HG03378 (cell line): ENCODE measurements around the gene AP4S1.
"Not testable (repeated sequence)": the region's sequence is repeated elsewhere in the genome, so short reads cannot be mapped to it uniquely, and the experiment has no call there.

Source experiments
- ATAC-seq: cut with Tn5 transposase; IDR thresholded peaks from one replicate; pipeline ENCODE4 v1.9.1; 2021; ENCODE audit warnings: mild to moderate bottlenecking, moderate library complexity; ENCODE audit not compliant: unreplicated experiment

Gene AP4S1

DNA sequence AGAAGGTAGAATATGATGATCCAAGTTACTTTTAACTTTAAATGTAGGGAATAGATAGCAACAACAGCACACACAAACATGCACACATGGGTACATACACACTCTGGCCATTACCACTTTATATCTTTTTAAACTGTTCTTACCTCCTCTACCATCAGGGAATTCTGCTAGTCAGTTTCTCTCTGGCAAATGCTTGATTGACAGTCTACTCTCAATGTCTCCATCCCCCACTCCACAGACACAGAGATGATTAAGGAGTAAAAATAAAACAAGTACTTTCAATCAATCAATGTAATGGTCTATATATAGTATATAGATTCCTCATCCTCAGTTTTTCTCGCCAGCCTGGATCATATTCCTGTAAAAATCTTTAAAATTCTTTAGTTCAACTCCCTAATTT lies 16.9 kb downstream of the AP4S1 start:
- ATAC-seq: no peak

DNA sequence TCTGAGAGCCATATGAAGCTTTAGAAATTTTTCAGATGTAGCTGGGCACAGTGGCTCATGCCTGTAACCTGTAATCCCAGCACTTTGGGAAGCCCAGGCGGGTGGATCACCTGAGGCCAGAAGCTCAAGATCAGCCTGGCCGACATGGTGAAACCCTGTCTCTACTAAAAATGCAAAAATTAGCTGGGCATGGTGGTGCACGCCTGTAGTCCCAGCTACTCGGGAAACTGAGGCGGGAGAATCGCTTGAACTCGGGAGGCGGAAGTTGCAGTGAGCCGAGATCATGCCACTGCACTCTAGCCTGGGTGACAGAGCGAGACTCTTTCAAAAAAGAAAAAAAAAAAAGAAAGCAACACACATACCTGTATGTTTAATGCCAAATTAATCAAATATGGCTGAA lies 17.4 kb downstream of the AP4S1 start:
- ATAC-seq: not testable (repeated sequence)

DNA sequence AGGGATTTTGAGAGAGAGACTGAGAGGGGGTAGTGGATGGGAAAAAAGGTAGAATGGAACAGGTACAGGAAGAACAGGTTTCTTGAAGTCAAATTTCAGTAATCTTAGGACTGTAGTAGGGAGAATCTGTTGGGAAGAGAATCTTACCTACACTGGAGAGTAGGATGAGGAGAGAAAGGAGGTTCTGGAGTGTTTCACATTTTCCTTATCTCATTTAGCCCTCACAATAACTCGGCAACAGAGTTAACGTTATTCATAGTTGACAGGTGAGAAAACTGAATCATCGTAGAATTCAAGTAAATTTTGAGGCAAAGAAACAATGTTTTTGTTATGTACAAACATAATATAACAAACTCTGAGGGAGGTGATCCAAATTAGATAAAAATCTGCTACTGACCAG lies 17.9 kb downstream of the AP4S1 start:
- ATAC-seq: no peak

DNA sequence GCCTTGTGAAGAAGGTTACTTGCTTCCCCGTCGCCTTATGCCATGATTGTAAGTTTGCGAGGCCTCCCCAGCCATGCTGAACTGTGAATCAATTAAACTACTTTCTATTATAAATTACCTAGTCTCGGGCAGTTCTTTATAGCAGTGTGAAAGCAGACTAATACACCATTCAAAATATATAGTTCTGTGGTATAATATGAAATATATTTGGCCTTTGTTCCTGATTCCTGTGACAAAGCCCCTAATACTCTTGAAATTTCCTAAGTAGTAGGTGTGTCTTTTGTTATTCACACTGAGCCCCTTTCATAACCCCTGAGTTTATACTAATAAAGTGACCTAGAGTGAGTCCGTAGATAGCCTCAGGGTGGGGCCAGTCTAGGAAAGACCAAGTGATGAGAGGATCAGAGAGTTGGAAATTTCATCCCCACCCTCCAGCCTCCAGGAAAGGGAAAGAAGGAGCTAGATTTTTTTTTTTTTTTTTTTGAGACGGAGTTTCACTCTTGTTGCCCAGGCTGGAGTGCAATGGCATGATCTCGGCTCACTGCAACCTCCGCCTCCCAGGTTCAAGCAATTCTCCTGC lies 20.1 kb downstream of the AP4S1 start:
- no peak for ATAC-seq

DNA sequence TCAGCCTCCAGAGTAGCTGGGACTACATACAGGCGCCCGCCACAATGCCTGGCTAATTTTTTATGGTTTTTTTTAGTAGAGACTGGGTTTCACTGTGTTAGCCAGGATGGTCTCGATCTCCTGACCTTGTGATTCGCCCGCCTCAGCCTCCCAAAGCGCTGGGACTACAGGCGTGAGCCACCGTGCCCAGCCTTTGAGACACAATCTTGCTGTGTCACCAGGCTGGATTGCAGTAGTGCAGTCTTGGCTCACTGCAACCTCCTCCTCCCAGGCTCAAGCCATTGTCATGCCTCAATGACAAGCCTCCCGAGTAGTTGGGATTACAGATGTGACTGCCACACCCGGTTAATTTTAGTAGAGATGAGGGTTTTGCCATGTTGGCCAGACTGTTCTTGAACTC lies 22.1 kb downstream of the AP4S1 start:
- ATAC-seq: no peak

DNA sequence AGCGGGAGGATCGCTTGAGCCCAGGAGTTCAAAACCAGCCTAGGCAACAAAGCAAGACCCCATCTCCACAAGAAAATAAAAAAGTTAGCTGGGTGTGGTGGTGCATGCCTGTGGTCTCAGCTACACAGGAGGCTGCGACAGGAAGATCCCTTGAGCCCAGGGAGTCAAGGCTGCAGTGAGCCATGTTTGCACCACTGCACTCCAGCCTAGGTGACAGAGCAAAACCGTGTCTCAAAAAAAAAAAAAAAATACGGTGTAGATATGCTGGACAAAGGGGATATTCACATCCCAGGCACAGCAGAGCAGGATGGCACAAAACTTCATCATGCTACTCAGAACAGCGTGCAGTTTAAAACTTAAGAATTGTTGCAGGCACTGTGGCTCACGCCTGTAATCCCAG lies 25.6 kb downstream of the AP4S1 start:
- no peak for ATAC-seq

DNA sequence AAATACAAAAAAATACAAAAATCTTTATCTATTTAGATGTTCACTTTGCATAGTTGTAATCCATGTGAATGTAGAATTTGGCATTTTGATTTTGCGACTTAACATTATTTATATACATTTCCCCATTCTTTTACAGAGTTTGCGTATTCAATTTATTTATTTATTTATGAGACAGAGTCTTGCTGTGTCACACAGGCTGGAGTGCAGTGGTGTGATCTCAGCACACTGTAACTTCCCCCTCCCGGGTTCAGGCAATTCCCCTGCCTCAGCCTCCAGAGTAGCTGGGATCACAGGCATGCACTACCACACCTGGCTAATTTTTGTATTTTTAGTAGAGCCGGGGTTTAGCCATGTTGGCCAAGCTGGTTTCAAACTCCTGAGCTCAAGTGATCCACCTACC lies 26.1 kb downstream of the AP4S1 start:
- no peak for ATAC-seq

DNA sequence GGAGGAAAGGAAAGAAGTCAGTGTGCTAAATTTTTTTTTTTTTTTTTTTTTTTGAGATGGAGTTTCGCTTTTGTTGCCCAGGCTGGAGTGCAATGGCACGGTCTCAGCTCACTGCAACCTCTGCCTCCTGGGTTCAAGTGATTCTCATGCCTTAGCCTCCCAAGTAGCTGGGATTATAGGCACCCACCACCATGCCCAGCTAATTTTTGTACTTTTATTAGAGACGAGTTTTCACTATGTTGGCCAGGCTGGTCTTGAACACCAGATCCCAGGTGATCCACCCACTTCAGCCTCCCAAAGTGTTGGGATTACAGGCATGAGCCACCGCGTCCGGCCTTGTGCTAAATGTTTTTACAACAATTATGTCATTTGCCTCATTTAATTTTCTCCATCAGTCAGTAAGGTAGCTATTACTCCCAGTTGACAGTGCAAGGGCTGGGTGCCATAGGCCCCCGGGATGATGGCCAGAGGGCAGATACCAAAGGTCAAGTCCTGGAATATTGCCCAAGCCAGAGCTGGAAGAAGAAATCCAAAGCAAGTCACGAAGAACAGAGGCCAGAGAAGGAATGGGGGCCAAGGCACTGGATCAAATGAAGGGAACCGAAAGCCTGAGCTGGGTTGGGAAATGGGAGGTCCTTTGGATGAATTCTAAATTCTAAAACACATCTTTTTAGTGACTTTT lies 27.6 kb downstream of the AP4S1 start:
- not testable (repeated sequence) for ATAC-seq

DNA sequence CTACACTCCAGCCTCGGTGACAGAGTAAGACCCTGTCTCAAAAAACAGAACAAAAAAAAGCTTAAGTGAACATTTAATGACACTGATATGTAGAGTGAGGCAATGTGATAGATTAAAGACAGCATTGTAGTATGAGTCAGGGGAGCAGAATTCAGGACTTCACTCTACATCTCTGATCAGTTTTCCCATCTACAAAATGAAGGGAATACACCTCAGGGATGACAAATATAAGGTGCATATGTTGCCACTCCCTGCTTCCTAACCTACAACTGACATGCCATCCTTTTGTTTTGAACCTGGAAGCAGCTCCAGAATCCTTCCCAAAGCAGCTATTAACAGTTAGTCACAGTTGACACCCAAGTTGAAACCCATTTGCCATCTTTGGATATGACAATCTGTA lies 31.6 kb downstream of the AP4S1 start:
- no peak for ATAC-seq

DNA sequence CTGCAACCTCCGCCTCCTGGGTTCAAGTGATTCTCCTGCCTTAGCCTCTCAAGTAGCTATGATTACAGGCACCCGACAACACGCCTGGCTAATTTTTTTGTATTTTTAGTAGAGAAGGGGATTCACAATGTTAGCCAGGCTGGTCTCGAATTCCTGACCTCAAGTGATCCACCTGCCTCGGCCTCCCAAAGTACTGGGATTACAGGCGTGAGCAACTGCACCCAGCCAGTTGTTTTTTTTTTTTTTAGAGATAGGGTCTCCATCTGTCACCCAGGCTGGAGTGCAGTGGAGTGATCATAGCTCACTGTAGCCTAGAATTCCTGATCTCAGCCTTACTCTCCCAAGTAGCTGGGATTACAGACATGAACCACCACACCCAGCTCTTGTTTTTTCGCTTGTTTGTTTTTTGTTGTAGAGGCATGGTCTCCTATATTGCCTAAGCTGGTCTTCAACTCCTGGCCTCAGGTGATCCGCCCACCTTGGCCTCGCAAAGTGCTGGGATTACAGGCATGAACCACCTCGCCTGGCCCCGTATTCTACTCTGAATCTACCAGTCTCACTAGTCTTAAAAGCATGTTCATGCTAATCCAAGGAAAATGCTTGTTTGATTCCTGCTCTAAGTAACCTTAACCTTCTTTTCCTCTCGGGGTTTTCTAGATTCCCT lies 32.4 kb downstream of the AP4S1 start:
- ATAC-seq: no peak

DNA sequence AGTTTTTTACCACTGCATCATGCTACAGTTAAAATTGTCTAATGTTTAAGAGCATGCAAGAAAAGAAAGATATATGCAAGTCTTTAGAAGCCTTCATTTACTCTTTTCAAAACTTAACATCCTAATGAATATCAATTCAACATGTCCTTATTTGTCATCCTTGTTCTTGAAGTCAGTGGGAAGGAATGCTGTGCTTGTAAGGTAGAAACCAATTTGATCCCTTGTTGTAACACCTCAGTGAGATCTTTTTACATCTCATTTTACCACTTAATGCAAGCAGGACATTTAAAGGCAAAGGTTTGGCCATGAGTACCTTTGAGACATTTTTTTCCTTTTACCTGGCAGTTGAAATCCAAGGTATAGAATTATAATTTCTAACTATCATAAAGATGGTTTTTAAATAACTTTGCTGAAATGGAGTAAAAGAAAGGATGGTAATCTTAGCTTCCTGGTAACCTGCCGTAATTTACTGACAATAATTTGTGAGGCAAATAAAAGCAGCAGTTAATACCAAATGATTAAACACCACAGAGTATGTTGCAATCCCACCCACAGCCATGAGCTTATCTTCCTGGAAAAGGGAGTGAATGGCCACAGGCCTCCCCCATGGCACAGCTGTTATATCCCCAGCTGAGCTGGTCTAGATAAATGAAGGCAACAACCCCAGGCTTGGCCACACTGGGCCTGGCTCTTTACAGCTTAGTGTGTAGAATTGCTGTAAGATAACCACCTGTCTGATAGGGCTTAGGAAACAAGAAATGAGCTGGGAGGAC lies 33.9 kb downstream of the AP4S1 start:
- no peak for ATAC-seq

DNA sequence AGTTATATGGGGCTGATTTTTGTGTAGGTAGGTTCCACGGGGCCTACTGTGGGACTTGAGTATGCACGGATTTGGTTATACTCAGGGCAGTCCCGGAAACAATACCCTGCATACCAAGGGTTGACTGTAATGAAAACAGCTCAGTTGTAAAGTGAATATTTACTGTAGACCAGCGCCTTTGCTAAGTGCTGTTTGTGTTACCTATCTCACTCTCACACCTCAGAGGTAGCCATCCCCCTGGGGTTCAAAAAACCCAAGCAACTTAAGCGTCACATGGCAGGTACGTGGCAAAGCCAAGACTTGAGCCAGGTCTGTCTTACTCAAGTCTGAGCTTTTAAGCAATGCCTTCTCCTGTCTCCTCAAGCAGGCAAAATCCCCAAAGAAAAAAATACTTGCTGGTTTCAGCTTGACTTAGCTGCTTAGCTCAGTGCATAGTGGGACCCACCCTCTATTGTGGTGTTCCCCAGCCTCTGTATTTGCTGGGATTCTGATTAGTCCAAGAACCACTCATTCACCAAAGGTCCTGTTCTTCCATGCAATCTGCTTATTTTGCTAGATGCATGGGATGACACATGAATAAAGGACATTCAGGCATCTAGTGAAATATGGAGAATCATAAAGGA lies 34.9 kb downstream of the AP4S1 start:
- ATAC-seq: no peak

DNA sequence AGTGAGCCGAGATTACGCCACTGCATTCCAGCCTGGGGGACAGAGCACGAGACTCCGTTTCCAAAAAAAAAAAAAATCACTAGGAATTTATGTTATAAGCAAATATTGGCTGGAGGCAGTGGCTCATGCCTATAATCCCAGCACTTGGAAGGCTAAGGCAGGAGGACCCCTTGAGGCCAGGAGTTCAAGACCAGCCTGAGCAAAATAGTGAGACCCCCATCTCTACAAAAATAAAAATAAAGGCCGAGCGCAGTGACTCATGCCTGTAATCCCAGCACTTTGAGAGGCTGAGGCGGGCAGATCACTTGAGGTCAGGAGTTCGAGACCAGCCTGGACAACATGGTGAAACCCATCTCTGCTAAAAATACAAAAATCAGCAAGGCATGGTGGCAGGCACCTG lies 37.5 kb downstream of the AP4S1 start:
- ATAC-seq: not testable (repeated sequence)

DNA sequence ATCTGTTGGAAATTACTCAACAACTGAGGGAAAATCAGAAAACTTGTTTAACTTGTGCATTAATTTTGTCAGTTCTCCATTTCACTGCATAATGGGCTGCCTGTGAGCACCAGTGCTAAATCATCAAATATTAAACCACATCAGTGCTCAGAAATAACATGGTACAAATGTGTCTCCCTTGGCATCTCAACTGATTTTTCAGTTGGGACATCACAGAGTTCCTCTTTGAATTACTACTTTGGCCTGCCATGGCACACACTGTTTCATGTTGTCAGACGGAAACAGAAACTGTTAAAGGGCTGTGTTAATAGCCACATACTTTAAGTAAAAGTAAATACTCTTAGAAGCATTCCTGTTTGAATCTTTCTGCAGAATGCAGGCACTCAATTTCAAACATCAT lies 42.8 kb downstream of the AP4S1 start:
- ATAC-seq: no peak

DNA sequence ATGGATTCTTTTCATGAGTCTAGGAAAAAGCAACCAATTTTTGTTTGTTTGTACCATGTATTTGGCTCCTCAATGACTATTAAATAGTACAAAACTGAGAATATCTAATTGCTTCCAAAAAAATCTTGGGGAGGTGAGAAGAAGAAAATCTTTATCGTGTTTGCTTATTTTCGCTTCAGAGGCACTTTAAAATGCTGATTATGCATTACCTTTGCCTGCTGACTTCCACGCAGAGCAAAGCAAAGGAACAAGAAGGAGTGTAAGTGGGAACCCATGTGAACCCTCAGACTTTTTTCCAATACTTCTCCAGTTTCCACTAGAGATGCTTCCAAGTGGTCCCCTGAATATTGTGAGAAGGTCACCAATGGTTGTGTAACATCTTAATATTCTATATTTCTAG lies 43.9 kb downstream of the AP4S1 start:
- no peak for ATAC-seq

DNA sequence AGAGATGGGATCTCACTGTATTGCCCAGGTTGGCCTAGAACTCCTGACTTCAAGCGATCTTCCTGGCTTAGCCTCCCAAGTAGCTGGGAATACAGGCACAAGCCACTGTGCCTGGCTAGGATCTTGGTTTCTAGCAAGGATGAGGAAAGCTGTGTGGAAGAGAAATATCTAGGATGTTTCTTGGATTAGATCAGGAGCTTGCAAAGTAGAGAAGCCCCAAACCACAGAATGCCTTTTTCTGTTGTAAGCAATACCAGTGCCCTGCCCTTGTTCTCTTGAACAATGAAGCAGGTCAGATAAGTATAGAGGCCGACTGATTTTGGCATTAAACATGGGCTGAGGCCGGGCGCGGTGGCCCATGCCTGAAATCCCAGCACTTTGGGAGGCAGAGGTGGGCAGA lies 45.0 kb downstream of the AP4S1 start:
- ATAC-seq: no peak

DNA sequence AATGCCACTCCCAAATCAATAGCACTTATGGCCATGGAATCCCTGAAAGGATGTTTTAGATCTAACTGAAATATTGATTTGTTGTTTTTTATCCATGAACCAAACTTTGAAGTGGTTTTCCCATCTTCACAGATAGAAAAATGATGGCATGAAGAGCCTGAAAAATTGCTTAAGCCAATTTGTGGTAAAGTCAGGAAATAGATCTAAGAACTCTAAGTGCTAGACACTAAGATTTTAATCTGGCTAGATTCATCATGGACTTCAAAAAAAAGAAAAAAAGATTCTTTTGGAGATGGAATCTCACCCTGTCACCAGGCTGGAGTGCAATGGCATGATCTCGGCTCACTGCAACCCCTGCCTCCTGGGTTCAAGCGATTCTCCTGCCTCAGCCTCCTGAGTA lies 45.7 kb downstream of the AP4S1 start:
- ATAC-seq: no peak

DNA sequence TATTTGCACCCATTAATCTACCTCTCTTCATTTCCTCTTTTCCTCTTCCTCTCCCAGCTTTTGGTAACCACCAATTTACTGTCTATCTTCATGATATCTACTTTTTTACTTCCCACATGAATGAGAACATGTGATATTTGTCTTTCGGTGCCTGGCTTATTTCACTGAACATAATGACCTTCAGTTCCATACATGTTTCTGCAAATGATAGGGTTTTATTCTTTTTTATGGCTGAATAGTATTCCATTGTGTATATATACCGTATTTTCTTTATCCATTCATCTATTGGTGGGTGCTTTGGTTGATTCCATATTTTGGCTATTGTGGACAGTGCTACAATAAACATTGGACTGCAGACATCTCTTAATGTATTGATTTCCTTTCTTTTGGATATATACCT lies 49.7 kb downstream of the AP4S1 start:
- ATAC-seq: no peak

DNA sequence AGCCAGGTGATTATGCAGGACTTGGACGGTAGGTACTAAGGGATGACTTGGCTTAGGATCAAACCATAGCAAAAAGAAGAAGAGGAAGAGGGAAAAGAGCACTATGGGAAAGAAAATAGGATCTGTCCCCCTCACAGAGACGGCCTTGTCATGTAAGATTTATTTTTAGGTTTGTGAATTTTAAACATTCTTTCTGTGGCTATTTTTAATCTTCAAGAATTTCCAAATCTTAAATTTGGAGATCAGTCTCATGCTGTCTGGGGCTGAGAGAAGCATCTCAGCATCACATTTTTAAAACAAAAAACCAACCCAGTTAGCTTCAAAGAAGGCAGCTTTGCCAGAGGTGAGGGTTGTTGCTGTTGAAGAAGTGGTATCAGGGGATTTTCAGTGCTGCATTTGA lies 53.3 kb downstream of the AP4S1 start:
- no peak for ATAC-seq

DNA sequence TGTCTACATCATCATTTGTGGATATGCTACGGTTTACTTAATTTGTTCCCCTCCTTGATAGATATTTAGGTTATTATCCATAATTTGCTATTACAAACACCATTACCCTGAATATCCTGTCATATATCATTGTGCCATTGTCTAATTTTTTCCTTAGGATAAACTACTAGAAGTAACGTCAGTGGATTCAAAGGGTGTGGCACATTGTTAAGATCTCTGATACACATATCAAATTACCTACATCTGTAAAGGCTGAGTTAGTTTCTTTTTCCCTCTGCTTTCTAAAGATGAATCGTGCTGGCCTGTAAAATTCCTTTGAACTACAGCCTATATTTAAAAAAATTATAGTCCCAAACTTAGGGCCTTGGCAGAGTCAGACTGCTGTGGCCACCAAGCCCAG lies 54.6 kb downstream of the AP4S1 start:
- ATAC-seq: no peak

DNA sequence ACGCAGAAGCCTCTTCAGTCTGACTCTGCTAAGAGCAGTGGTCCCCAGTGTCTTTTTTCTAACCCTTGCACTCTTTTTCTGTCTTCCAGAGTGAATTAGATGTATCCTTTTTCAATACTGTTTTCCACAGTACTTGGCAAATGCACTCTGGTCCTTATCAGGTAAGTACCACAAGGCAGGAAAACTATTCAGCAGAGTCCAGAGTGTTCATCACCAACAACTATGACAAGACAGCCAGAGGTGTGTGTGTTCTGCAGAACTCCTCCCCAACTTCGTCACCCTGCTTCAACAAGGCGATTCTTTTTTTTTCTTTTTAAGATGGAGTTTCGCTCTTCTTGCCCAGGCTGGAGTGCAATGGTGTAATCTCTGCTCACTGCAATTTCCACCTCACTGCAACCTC lies 55.0 kb downstream of the AP4S1 start:
- ATAC-seq: no peak
